ENCODE data around the gene SLC34A3. TPM values are rescaled to one million over a fixed set of nuclear protein-coding genes. Genes with fewer than 3 reads are reported as not detected.

Gene SLC34A3
- total RNA-seq, 1 donor from 2014 or later: not detected

Other genes starting within 250 kb of the SLC34A3 start
- 0.29 and 0.35 TPM in 2 replicates for gene LCNL1, start 247.9 kb upstream of the SLC34A3 start, total RNA-seq
- gene PAXX, start 238.5 kb upstream of the SLC34A3 start, total RNA-seq: 38.8 and 45.3 TPM in 2 replicates
- 21.6 and 29.6 TPM in 2 replicates for gene CLIC3, start 234.3 kb upstream of the SLC34A3 start, total RNA-seq
- gene ABCA2, start 202.7 kb upstream of the SLC34A3 start, total RNA-seq: 12.8 and 52.2 TPM in 2 replicates
- not detected in 2 replicates for gene FUT7, start 198.8 kb upstream of the SLC34A3 start, total RNA-seq
- gene NPDC1, start 184.7 kb upstream of the SLC34A3 start, total RNA-seq: 24.2 and 27.3 TPM in 2 replicates
- gene ENTPD2, start 176.8 kb upstream of the SLC34A3 start, total RNA-seq: 0.58 TPM in 1 of 2 replicates, not detected in the other
- gene SAPCD2, start 160.3 kb upstream of the SLC34A3 start, total RNA-seq: 17.3 and 17.5 TPM in 2 replicates
- gene UAP1L1, start 153.4 kb upstream of the SLC34A3 start, total RNA-seq: 4.6 and 5.5 TPM in 2 replicates
- 122 and 133 TPM in 2 replicates for gene MAN1B1, start 143.9 kb upstream of the SLC34A3 start, total RNA-seq
- gene DPP7, start 116.2 kb upstream of the SLC34A3 start, total RNA-seq: 62.6 and 81.0 TPM in 2 replicates
- gene GRIN1, start 91.7 kb upstream of the SLC34A3 start, total RNA-seq: not detected in 2 replicates
- gene LRRC26, start 60.9 kb upstream of the SLC34A3 start, total RNA-seq: not detected in 2 replicates
- not detected in 2 replicates for gene TMEM210, start 58.8 kb upstream of the SLC34A3 start, total RNA-seq
- 10.7 and 16.3 TPM in 2 replicates for gene ANAPC2, start 42.3 kb upstream of the SLC34A3 start, total RNA-seq
- 69.1 and 154 TPM in 2 replicates for gene SSNA1, start 42.2 kb upstream of the SLC34A3 start, total RNA-seq
- gene TPRN, start 30.2 kb upstream of the SLC34A3 start, total RNA-seq: 9.2 and 14.7 TPM in 2 replicates
- 36.5 and 50.7 TPM in 2 replicates for gene TMEM203, start 25.3 kb upstream of the SLC34A3 start, total RNA-seq
- gene NDOR1, start 25.2 kb upstream of the SLC34A3 start, total RNA-seq: 12.4 and 19.0 TPM in 2 replicates
- gene RNF208, start 8.7 kb upstream of the SLC34A3 start, total RNA-seq: not detected in 2 replicates
- gene CYSRT1, start 5.7 kb upstream of the SLC34A3 start, total RNA-seq: 2.3 and 2.8 TPM in 2 replicates
- not detected in 2 replicates for gene RNF224, start 3.4 kb upstream of the SLC34A3 start, total RNA-seq
- gene TUBB4B, start 10.4 kb downstream of the SLC34A3 start, total RNA-seq: 798 and 901 TPM in 2 replicates
- not detected in 2 replicates for gene STPG3, start 20.4 kb downstream of the SLC34A3 start, total RNA-seq
- gene NELFB, start 24.4 kb downstream of the SLC34A3 start, total RNA-seq: 55.5 and 60.5 TPM in 2 replicates
- 51.3 and 58.7 TPM in 2 replicates for gene TOR4A, start 46.8 kb downstream of the SLC34A3 start, total RNA-seq
- 0.18 TPM in 1 of 2 replicates, not detected in the other for gene NRARP, start 71.4 kb downstream of the SLC34A3 start, total RNA-seq
- 7.3 and 22.8 TPM in 2 replicates for gene EXD3, start 192.3 kb downstream of the SLC34A3 start, total RNA-seq
- gene NOXA1, start 192.5 kb downstream of the SLC34A3 start, total RNA-seq: 0.18 TPM in 1 of 2 replicates, not detected in the other
- gene ENTPD8, start 210.5 kb downstream of the SLC34A3 start, total RNA-seq: 0.86 TPM in 1 of 2 replicates, not detected in the other
- 39.5 and 45.0 TPM in 2 replicates for gene NSMF, start 228.4 kb downstream of the SLC34A3 start, total RNA-seq

All from myometrial cell (primary cell).